Astrocyte (in vitro differentiated cells and primary cell): ENCODE results near the gene CCDC191. TPM values are rescaled to one million over a fixed set of nuclear protein-coding genes. Genes with fewer than 3 reads are reported as not detected.

ENCODE experiments used
- DNase-seq: peaks from one replicate; pipeline ENCODE4 v3.0.0-alpha.2; 2010; ENCODE audit warnings: low read depth
- FAIRE-seq: peaks from 2 replicates; lab custom pipeline; 2011; peaks lifted over from hg19 to GRCh38; lab: Jason Lieb, UNC
- H2AFZ ChIP-seq: 2 replicates; pipeline ENCODE4 v1.6.0; 2012; ENCODE audit warnings: low read depth, low read length, inconsistent platforms
- H3K27ac ChIP-seq: 2 replicates; pipeline ENCODE4 v1.5.1; 2011; ENCODE audit warnings: low read depth, low read length, inconsistent platforms
- H3K27me3 ChIP-seq: 2 replicates; pipeline ENCODE4 v1.6.0; 2011; ENCODE audit warnings: low read length, inconsistent platforms; ENCODE audit not compliant: insufficient read depth
- H3K36me3 ChIP-seq: 2 replicates; pipeline ENCODE4 v1.5.1; 2011; ENCODE audit warnings: low read length, inconsistent platforms; ENCODE audit not compliant: insufficient read depth
- H3K4me1 ChIP-seq: 2 replicates; pipeline ENCODE4 v1.5.1; 2011; ENCODE audit warnings: low read length, inconsistent platforms; ENCODE audit not compliant: insufficient read depth
- H3K4me2 ChIP-seq: 2 replicates; pipeline ENCODE4 v1.6.0; 2012; ENCODE audit warnings: low read length, inconsistent platforms
- H3K4me3 ChIP-seq: 2 replicates; pipeline ENCODE4 v1.5.1; 2011; ENCODE audit warnings: low read depth, mild to moderate bottlenecking, low read length, inconsistent platforms; ENCODE audit not compliant: insufficient read depth
- H3K79me2 ChIP-seq: 2 replicates; pipeline ENCODE4 v1.6.0; 2012; ENCODE audit warnings: mild to moderate bottlenecking, low read length, inconsistent platforms; ENCODE audit not compliant: insufficient read depth
- H3K9ac ChIP-seq: 2 replicates; pipeline ENCODE4 v1.6.0; 2012; ENCODE audit warnings: mild to moderate bottlenecking, low read length, inconsistent platforms
- H3K9me3 ChIP-seq: 2 replicates; pipeline ENCODE4 v1.5.1; 2012; ENCODE audit warnings: low read depth, mild to moderate bottlenecking, low read length, inconsistent platforms; ENCODE audit not compliant: insufficient read depth
- H4K20me1 ChIP-seq: 2 replicates; pipeline ENCODE4 v1.6.0; 2012; ENCODE audit warnings: low read length, inconsistent platforms; ENCODE audit not compliant: insufficient read depth
- H3K27ac Mint-ChIP-seq: one replicate; pipeline ENCODE4 v1.8.0; 2021; ENCODE audit warnings: mild to moderate bottlenecking, mixed read lengths; ENCODE audit not compliant: unreplicated experiment
- H3K27me3 Mint-ChIP-seq: one replicate; pipeline ENCODE4 v1.8.0; 2021; ENCODE audit warnings: low read depth, mixed read lengths; ENCODE audit not compliant: unreplicated experiment
- H3K36me3 Mint-ChIP-seq: one replicate; pipeline ENCODE4 v1.8.0; 2021; ENCODE audit warnings: low read depth, mixed read lengths; ENCODE audit not compliant: unreplicated experiment
- H3K4me1 Mint-ChIP-seq: one replicate; pipeline ENCODE4 v1.8.0; 2021; ENCODE audit warnings: low read depth, mixed read lengths; ENCODE audit not compliant: unreplicated experiment
- H3K4me3 Mint-ChIP-seq: one replicate; pipeline ENCODE4 v1.8.0; 2021; ENCODE audit warnings: mild to moderate bottlenecking, moderate library complexity, mixed read lengths; ENCODE audit not compliant: unreplicated experiment
- H3K9me3 Mint-ChIP-seq: one replicate; pipeline ENCODE4 v1.8.0; 2021; ENCODE audit warnings: mild to moderate bottlenecking, mixed read lengths; ENCODE audit not compliant: unreplicated experiment
- EZH2 ChIP-seq: IDR thresholded peaks from 2 replicates; pipeline ENCODE4 v1.6.1; 2012; ENCODE audit warnings: mild to moderate bottlenecking, low read length, inconsistent platforms; ENCODE audit not compliant: insufficient read depth
- total RNA-seq: library from RNA; stranded (reverse); gene quantifications from 2 replicates; pipeline ENCODE4 v1.2.1, GENCODE V29; 2021
- TF ChIP-seq, protein P1 (sequence below): IDR thresholded peaks from 2 replicates; pipeline ENCODE4 v1.5.1; 2011; ENCODE audit warnings: low read depth, mild to moderate bottlenecking, inconsistent platforms, low read length, moderate library complexity; ENCODE audit not compliant: insufficient read depth

The CCDC191 gene
- total RNA-seq, 1 donor from 2014 or later = 2.5 TPM

DNA sequence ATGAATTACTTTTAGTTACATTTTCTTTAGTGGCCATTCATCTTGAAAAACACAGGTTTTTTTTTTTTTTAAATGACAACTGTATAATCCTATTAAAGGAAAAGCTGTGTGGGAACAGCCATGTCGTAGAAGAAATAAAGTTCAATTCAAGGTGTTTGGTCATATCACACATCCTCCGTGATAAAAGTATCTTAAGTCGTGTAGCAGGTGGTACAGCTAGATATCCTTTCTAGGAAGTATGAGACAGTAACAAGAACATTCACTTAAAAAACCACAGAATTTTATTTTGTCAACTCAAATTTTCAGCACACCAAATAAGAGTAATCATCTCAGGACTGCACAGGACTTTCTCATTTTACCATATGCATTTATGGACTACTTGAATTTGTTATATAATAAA lies 92.4 kb downstream of the CCDC191 start:
- Histone ChIP-seq H3K4me1 (no peaks in the 10 kb centered on the region), H3K27ac (no peak overlapping the region), H3K9me3 (no peaks in the 10 kb centered on the region), H3K27me3 (no peaks in the 10 kb centered on the region), H3K36me3 (no peaks in the 10 kb centered on the region), H3K4me2 (no peak overlapping the region), H2AFZ (no peak overlapping the region), H3K4me3 (no peak overlapping the region), H3K79me2 (no peaks in the 10 kb centered on the region), H3K9ac (no peak overlapping the region), H4K20me1 (no peaks in the 10 kb centered on the region)
- Mint-ChIP-seq H3K36me3 (no peaks in the 10 kb centered on the region), H3K9me3 (no peaks in the 10 kb centered on the region), H3K4me3 (no peak overlapping the region), H3K27me3 (peaks cover 4% of the 10 kb centered on the region), H3K4me1 (no peaks in the 10 kb centered on the region), H3K27ac (no peak overlapping the region)
- DNase-seq (no peak), FAIRE-seq (no peak)
- no peak for TF ChIP-seq EZH2
- TF ChIP-seq, protein P1, sequence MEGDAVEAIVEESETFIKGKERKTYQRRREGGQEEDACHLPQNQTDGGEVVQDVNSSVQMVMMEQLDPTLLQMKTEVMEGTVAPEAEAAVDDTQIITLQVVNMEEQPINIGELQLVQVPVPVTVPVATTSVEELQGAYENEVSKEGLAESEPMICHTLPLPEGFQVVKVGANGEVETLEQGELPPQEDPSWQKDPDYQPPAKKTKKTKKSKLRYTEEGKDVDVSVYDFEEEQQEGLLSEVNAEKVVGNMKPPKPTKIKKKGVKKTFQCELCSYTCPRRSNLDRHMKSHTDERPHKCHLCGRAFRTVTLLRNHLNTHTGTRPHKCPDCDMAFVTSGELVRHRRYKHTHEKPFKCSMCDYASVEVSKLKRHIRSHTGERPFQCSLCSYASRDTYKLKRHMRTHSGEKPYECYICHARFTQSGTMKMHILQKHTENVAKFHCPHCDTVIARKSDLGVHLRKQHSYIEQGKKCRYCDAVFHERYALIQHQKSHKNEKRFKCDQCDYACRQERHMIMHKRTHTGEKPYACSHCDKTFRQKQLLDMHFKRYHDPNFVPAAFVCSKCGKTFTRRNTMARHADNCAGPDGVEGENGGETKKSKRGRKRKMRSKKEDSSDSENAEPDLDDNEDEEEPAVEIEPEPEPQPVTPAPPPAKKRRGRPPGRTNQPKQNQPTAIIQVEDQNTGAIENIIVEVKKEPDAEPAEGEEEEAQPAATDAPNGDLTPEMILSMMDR = no peak

DNA sequence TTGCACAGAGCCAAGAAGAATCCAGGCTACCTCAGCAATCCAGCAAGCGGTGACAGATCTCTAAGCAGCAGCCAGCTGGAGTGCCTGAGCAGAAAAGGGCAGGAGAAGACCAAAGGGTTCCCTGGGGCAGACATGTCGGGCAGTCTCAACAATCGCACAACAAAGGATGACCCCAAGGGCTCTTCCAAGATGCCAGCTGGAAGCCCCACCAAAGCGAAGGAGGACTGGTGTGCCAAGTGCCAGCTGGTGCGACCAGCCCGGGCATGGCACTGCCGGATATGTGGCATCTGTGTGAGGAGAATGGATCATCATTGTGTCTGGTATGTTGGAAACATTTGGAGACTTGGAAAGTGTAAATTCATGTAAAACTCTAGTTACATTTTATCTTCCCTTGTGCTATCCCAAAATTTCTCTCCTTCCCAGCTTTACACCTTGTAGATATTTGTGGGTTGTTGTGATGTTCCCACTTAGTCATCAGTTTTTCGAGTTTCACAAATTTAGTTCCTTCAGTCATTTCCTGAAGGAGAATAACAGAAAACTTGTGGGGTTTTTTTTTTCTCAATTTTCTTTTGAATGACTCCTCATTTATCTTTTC lies 102.1 kb downstream of the CCDC191 start:
- Histone ChIP-seq H3K4me2 (no peak overlapping the region), H3K4me3 (no peak overlapping the region), H3K4me1 (peaks cover 5% of the 10 kb centered on the region), H3K27ac (no peak overlapping the region), H3K9ac (no peak overlapping the region), H3K79me2 (no peaks in the 10 kb centered on the region), H4K20me1 (no peaks in the 10 kb centered on the region), H3K9me3 (no peaks in the 10 kb centered on the region), H3K27me3 (peaks cover 16% of the 10 kb centered on the region), H3K36me3 (no peaks in the 10 kb centered on the region), H2AFZ (no peak overlapping the region)
- Mint-ChIP-seq H3K4me3 (no peak overlapping the region), H3K4me1 (peaks cover 6% of the 10 kb centered on the region), H3K27me3 (peaks cover 56% of the 10 kb centered on the region), H3K36me3 (peaks cover 2% of the 10 kb centered on the region), H3K9me3 (peaks cover 1% of the 10 kb centered on the region), H3K27ac (no peak overlapping the region)
- DNase-seq (no peak), FAIRE-seq (no peak)
- no peak for TF ChIP-seq EZH2
- TF ChIP-seq, protein P1 = no peak

DNA sequence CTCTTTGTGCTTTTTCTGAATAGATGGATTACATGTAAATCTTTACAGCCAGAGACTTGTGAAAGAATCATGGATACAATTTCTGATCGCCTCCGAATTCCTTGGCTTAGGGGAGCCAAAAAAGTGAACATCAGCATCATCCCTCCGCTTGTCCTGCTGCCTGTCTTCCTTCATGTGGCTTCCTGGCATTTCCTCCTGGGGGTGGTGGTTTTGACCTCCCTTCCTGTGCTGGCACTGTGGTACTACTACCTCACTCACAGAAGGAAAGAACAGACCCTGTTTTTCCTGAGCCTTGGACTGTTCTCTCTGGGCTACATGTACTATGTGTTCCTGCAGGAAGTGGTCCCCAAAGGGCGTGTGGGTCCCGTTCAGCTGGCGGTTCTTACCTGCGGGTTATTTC lies 102.6 kb downstream of the CCDC191 start:
- peak; percentile 43 for FAIRE-seq
- Histone ChIP-seq H3K79me2 (no peaks in the 10 kb centered on the region), H3K9me3 (no peaks in the 10 kb centered on the region), H3K4me2 (no peak overlapping the region), H3K27me3 (peaks cover 21% of the 10 kb centered on the region), H3K4me1 (peaks cover 5% of the 10 kb centered on the region), H3K4me3 (no peak overlapping the region), H4K20me1 (no peaks in the 10 kb centered on the region), H2AFZ (no peak overlapping the region), H3K36me3 (no peaks in the 10 kb centered on the region), H3K9ac (no peak overlapping the region), H3K27ac (no peak overlapping the region)
- Mint-ChIP-seq H3K4me1 (peaks cover 6% of the 10 kb centered on the region), H3K4me3 (no peak overlapping the region), H3K27me3 (peaks cover 59% of the 10 kb centered on the region), H3K36me3 (peaks cover 2% of the 10 kb centered on the region), H3K9me3 (peaks cover 4% of the 10 kb centered on the region), H3K27ac (no peak overlapping the region)
- peak; percentile 24 for DNase-seq
- TF ChIP-seq, protein P1 = no peak
- TF ChIP-seq EZH2 = no peak
